Neural cell (in vitro differentiated cells): Measurements from ENCODE around the gene RANBP1. TPM values are rescaled to one million over a fixed set of nuclear protein-coding genes. Genes with fewer than 3 reads are reported as not detected.

Experiments
- H2AFZ ChIP-seq: fragments of 200-600, 300-800 bp; sonication (generic), shearing (Covaris generic); 2 replicates; pipeline ENCODE4 v1.6.0; 2014; ENCODE audit warnings: low read depth, mild to moderate bottlenecking, antibody characterized with exemption, low read length, moderate library complexity
- H3F3A ChIP-seq: fragments of 200-600 bp; shearing (Covaris generic); 2 replicates; pipeline ENCODE4 v1.6.1; 2016; ENCODE audit warnings: mild to moderate bottlenecking, moderate library complexity, mixed read lengths, antibody characterized with exemption, low read length; ENCODE audit not compliant: insufficient read depth, poor library complexity, severe bottlenecking
- H3K27ac ChIP-seq: fragments of 200-600, 300-800 bp; sonication (generic), shearing (Covaris generic); 2 replicates; pipeline ENCODE4 v1.5.1; 2014; ENCODE audit warnings: mild to moderate bottlenecking, low read length, moderate library complexity
- H3K27me3 ChIP-seq: fragments of 300-800, 200-600 bp; sonication (generic), shearing (Covaris generic); 2 replicates; pipeline ENCODE4 v1.6.0; 2014; ENCODE audit warnings: mild to moderate bottlenecking, low read depth, low read length, moderate library complexity; ENCODE audit not compliant: insufficient read depth
- H3K36me3 ChIP-seq: fragments of 300-800, 200-600 bp; sonication (generic), shearing (Covaris generic); 2 replicates; pipeline ENCODE4 v1.5.1; 2014; ENCODE audit warnings: mild to moderate bottlenecking, antibody characterized with exemption, low read length, moderate library complexity; ENCODE audit not compliant: insufficient read depth
- H3K4me2 ChIP-seq: fragments of 300-800, 200-600 bp; sonication (generic), shearing (Covaris generic); 2 replicates; pipeline ENCODE4 v1.6.0; 2014; ENCODE audit warnings: mild to moderate bottlenecking, low read length
- H3K4me3 ChIP-seq: fragments of 300-800, 200-600 bp; sonication (generic), shearing (Covaris generic); 2 replicates; pipeline ENCODE4 v1.5.1; 2014; ENCODE audit warnings: mild to moderate bottlenecking, low read length, moderate library complexity
- H3K79me2 ChIP-seq: fragments of 200-600 bp; shearing (Covaris generic); replicated peaks from 2 replicates; pipeline ENCODE4 v1.6.0; 2014; ENCODE audit warnings: mild to moderate bottlenecking, low read length, moderate library complexity; ENCODE audit not compliant: insufficient read depth
- H3K9ac ChIP-seq: fragments of 300-800, 200-600 bp; sonication (generic), shearing (Covaris generic); 2 replicates; pipeline ENCODE4 v1.6.1; 2016; ENCODE audit warnings: mild to moderate bottlenecking, low read length, mixed read lengths
- H3K9me2 ChIP-seq: fragments of 200-600 bp; shearing (Covaris generic); 2 replicates; pipeline ENCODE4 v1.6.1; 2016; ENCODE audit warnings: mild to moderate bottlenecking, low read length, mixed read lengths; ENCODE audit not compliant: insufficient read depth
- H3K9me3 ChIP-seq: fragments of 200-600, 300-800 bp; sonication (generic), shearing (Covaris generic); 2 replicates; pipeline ENCODE4 v1.6.1; 2016; ENCODE audit warnings: mild to moderate bottlenecking, mixed run types, low read length, moderate library complexity, mixed read lengths
- H4K20me1 ChIP-seq: fragments of 200-600 bp; shearing (Covaris generic); 2 replicates; pipeline ENCODE4 v1.6.1; 2016; ENCODE audit warnings: mild to moderate bottlenecking, mixed run types; ENCODE audit not compliant: insufficient read depth
- CTCF ChIP-seq: fragments of 450-650 bp; IDR thresholded peaks from 2 replicates; pipeline ENCODE4 v1.5.1; 2014; ENCODE audit warnings: antibody characterized with exemption, mild to moderate bottlenecking, moderate library complexity; ENCODE audit not compliant: poor library complexity, severe bottlenecking
- EP300 ChIP-seq: fragments of 450-650 bp; conservative IDR thresholded peaks from 2 replicates; pipeline ENCODE4 v1.6.1; 2014; ENCODE audit warnings: antibody characterized with exemption, mild to moderate bottlenecking, moderate library complexity; ENCODE audit not compliant: poor library complexity, severe bottlenecking
- MXI1 ChIP-seq: fragments of 450-650 bp; conservative IDR thresholded peaks from 2 replicates; pipeline ENCODE4 v1.6.1; 2014; ENCODE audit warnings: antibody characterized with exemption, mild to moderate bottlenecking; ENCODE audit not compliant: poor library complexity, severe bottlenecking
- POLR2AphosphoS5 ChIP-seq: IDR thresholded peaks from 2 replicates; pipeline ENCODE4 v1.6.1; 2012
- RAD21 ChIP-seq: fragments of 450-650 bp; conservative IDR thresholded peaks from 2 replicates; pipeline ENCODE4 v1.6.1; 2014; ENCODE audit warnings: antibody characterized with exemption, mild to moderate bottlenecking, moderate library complexity
- SMC3 ChIP-seq: fragments of 450-650 bp; conservative IDR thresholded peaks from 2 replicates; pipeline ENCODE4 v1.6.1; 2014; ENCODE audit warnings: antibody characterized with exemption, mild to moderate bottlenecking, moderate library complexity; ENCODE audit not compliant: poor library complexity
- TAF1 ChIP-seq: IDR thresholded peaks from 2 replicates; pipeline ENCODE4 v1.6.1; 2012; ENCODE audit warnings: low read depth
- polyA plus RNA-seq: library from polyadenylated mRNA; depleted of rRNA; stranded (reverse); fragments of >200 nt; gene quantifications from 2 replicates; pipeline ENCODE4 v1.2.3, GENCODE V29; 2014

The RANBP1 gene
- polyA plus RNA-seq, 1 donor from 2014 or later: 360 TPM

- no peaks in the 10 kb centered on the region for H3K36me3 ChIP-seq
- TF ChIP-seq RAD21 (no peak), SMC3 (no peak)
- no peaks in the 10 kb centered on the region for H4K20me1 ChIP-seq
- no peaks in the 10 kb centered on the region for H3K9me3 ChIP-seq
- no peak overlapping the region for H2AFZ ChIP-seq
- no peak overlapping the region for H3K4me3 ChIP-seq
- H3K4me2 ChIP-seq: no peak overlapping the region
- no peaks in the 10 kb centered on the region for H3K27me3 ChIP-seq
- no peak overlapping the region for H3K9ac ChIP-seq
- no peaks in the 10 kb centered on the region for H3K79me2 ChIP-seq
- no peaks in the 10 kb centered on the region for H3F3A ChIP-seq
- no peak overlapping the region for H3K27ac ChIP-seq
- H3K9me2 ChIP-seq: no peaks in the 10 kb centered on the region
Measured at GRCh38 chr22:20169253-20169822, 53.4 kb downstream of the RANBP1 start.

GRCh38 chr22:20170170-20170569, 54.3 kb downstream of the RANBP1 start:
- no peak for TF ChIP-seq EP300
- H3K4me2 ChIP-seq: no peak overlapping the region
- H3K79me2 ChIP-seq: no peaks in the 10 kb centered on the region
- H3K4me3 ChIP-seq: no peak overlapping the region
- H3K9ac ChIP-seq: no peak overlapping the region
- H2AFZ ChIP-seq: no peak overlapping the region
- no peaks in the 10 kb centered on the region for H3F3A ChIP-seq
- H3K27ac ChIP-seq: no peak overlapping the region
- no peaks in the 10 kb centered on the region for H3K36me3 ChIP-seq
- no peaks in the 10 kb centered on the region for H3K27me3 ChIP-seq
- H4K20me1 ChIP-seq: no peaks in the 10 kb centered on the region
- H3K9me2 ChIP-seq: no peaks in the 10 kb centered on the region
- H3K9me3 ChIP-seq: no peaks in the 10 kb centered on the region

GRCh38 chr22:20171288-20172140, 55.6 kb downstream of the RANBP1 start:
- H3K36me3 ChIP-seq: no peaks in the 10 kb centered on the region
- H3K27ac ChIP-seq: no peak overlapping the region
- no peak overlapping the region for H2AFZ ChIP-seq
- H4K20me1 ChIP-seq: no peaks in the 10 kb centered on the region
- H3K9me2 ChIP-seq: no peaks in the 10 kb centered on the region
- H3F3A ChIP-seq: no peaks in the 10 kb centered on the region
- H3K9ac ChIP-seq: no peak overlapping the region
- no peak overlapping the region for H3K4me2 ChIP-seq
- no peaks in the 10 kb centered on the region for H3K79me2 ChIP-seq
- H3K27me3 ChIP-seq: no peaks in the 10 kb centered on the region
- H3K9me3 ChIP-seq: no peaks in the 10 kb centered on the region
- H3K4me3 ChIP-seq: no peak overlapping the region
- TF ChIP-seq TAF1: no peak

- TF ChIP-seq SMC3 (no peak), POLR2AphosphoS5 (no peak), CTCF (no peak), MXI1 (no peak)
- H3F3A ChIP-seq: no peaks in the 10 kb centered on the region
- H3K27ac ChIP-seq: no peak overlapping the region
- no peak overlapping the region for H3K4me3 ChIP-seq
- H4K20me1 ChIP-seq: no peaks in the 10 kb centered on the region
- no peaks in the 10 kb centered on the region for H3K9me3 ChIP-seq
- H2AFZ ChIP-seq: no peak overlapping the region
- no peaks in the 10 kb centered on the region for H3K79me2 ChIP-seq
- no peaks in the 10 kb centered on the region for H3K36me3 ChIP-seq
- H3K9ac ChIP-seq: no peak overlapping the region
- H3K27me3 ChIP-seq: no peaks in the 10 kb centered on the region
- no peak overlapping the region for H3K4me2 ChIP-seq
- H3K9me2 ChIP-seq: no peaks in the 10 kb centered on the region
Measured at GRCh38 chr22:20172141-20172613, 56.3 kb downstream of the RANBP1 start.
